ENCODE data around the gene ARFIP2.

Gene ARFIP2

GRCh38 chr11:6433998-6434660, 47.0 kb downstream of the ARFIP2 start:
- Histone ChIP-seq H3K27me3 (ENCODE audit: control insufficient read depth in 5 of 5, insufficient read depth in 4 of 5, low read length in 5 of 5) (no peaks in the 10 kb centered on the region), H3K9me3 (ENCODE audit: control insufficient read depth in 5 of 5, low read length in 5 of 5) (no peaks in the 10 kb centered on the region), H3K9ac (ENCODE audit: low read length in 5 of 5) (no peak overlapping the region), H3K4me1 (ENCODE audit: control insufficient read depth in 5 of 5, insufficient read depth in 5 of 5, low read length in 5 of 5) (no peaks in the 10 kb centered on the region), H3K27ac (ENCODE audit: low read depth, low read length) (no peak overlapping the region), H3K36me3 (ENCODE audit: control insufficient read depth in 5 of 5, insufficient read depth in 5 of 5, low read length in 5 of 5) (no peaks in the 10 kb centered on the region), H3K4me3 (ENCODE audit: low read depth in 1 of 5, low read length in 5 of 5) (no peak overlapping the region)

DNA sequence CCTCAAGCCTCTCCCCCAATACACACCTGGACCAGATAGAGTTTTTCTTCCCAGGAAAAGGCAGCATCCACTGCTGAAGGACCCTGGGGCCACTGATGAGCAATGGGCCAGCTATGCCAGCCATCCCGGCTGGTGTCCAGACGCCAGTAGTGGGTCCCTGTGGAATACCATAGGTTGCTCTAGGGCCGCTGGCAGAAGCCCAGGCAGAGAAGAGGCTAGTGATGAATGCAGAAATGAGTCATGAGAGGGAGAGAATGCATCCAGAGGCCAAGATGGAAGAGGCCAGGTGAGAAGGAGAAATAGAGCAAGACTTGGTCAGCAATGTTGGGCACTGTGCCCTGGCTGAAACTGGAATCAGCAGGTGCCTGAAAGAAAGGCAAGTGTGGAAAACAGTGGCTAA, 49.3 kb downstream of the ARFIP2 start:
- Histone ChIP-seq H3K9ac (ENCODE audit: low read length in 5 of 5) (no peak overlapping the region), H3K4me1 (ENCODE audit: control insufficient read depth in 5 of 5, insufficient read depth in 5 of 5, low read length in 5 of 5) (no peaks in the 10 kb centered on the region), H3K36me3 (ENCODE audit: control insufficient read depth in 5 of 5, insufficient read depth in 5 of 5, low read length in 5 of 5) (no peaks in the 10 kb centered on the region), H3K9me3 (ENCODE audit: control insufficient read depth in 5 of 5, low read length in 5 of 5) (no peaks in the 10 kb centered on the region), H3K27ac (ENCODE audit: low read depth, low read length) (no peak overlapping the region), H3K4me3 (ENCODE audit: low read depth in 1 of 5, low read length in 5 of 5) (no peak overlapping the region), H3K27me3 (ENCODE audit: control insufficient read depth in 5 of 5, insufficient read depth in 4 of 5, low read length in 5 of 5) (no peaks in the 10 kb centered on the region)

DNA sequence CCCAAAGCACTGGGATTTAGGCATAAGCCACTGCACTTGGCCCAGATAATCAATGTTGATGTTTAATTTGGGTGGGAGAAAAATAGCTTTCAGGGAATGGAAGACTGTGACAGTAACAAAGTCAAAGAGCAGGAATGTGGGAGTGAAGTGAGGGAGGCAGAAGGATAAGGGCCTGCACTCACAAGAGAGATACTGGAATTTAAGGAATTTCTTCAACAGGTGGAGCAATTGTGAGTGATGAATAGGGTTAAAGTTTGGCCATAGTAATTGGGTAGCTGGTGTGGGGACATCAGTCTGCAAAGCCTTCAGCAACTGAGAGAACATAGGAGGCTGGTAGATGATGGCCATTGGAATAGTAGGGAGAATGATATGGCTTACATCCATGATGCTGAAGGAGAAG, 53.6 kb downstream of the ARFIP2 start:
- no peak overlapping the region for H3K4me3 ChIP-seq (ENCODE audit: low read depth in 1 of 5, low read length in 5 of 5)
- no peaks in the 10 kb centered on the region for H3K9me3 ChIP-seq (ENCODE audit: control insufficient read depth in 5 of 5, low read length in 5 of 5)
- H3K9ac ChIP-seq (ENCODE audit: low read length in 5 of 5): no peak overlapping the region

More for the DNA sequence above, 53.6 kb downstream of the ARFIP2 start:
- Histone ChIP-seq H3K36me3 (ENCODE audit: control insufficient read depth in 5 of 5, insufficient read depth in 5 of 5, low read length in 5 of 5) (no peaks in the 10 kb centered on the region), H3K4me1 (ENCODE audit: control insufficient read depth in 5 of 5, insufficient read depth in 5 of 5, low read length in 5 of 5) (no peaks in the 10 kb centered on the region), H3K27me3 (ENCODE audit: control insufficient read depth in 5 of 5, insufficient read depth in 4 of 5, low read length in 5 of 5) (peaks cover 0 to 5% (median 0%) of the 10 kb centered on the region in 5 donors), H3K27ac (ENCODE audit: low read depth, low read length) (no peak overlapping the region)

Measured in subcutaneous abdominal adipose tissue (tissue), 5 donors.